HG03469 (cell line): Measurements from ENCODE around the gene DMC1.
"Not testable (repeated sequence)": the region's sequence is repeated elsewhere in the genome, so short reads cannot be mapped to it uniquely, and the experiment has no call there.

ENCODE experiments used
- ATAC-seq: cut with Tn5 transposase; IDR thresholded peaks from one replicate; pipeline ENCODE4 v1.9.1; 2021; ENCODE audit warnings: mild to moderate bottlenecking, moderate library complexity, moderate number of reproducible peaks; ENCODE audit not compliant: unreplicated experiment

Gene DMC1

GRCh38 chr22:38470179-38470578 is 99.8 kb downstream of the DMC1 start:
- not testable (repeated sequence) for ATAC-seq

- ATAC-seq = no peak
Measured at GRCh38 chr22:38469306-38469781, 100.6 kb downstream of the DMC1 start.
